SK-MEL-5 (cell line): Measurements from ENCODE around the gene PEPD. TPM values are rescaled to one million over a fixed set of nuclear protein-coding genes. Genes with fewer than 3 reads are reported as not detected.
A peak's percentile ranks its signal among the peaks of the same experiment; 100 is the strongest.

Source experiments
- DNase-seq: peaks from one replicate; pipeline ENCODE4 v3.0.0-alpha.2; 2016; ENCODE audit warnings: low read depth, low spot score
- in situ Hi-C: cut with HindIII; loops from 2 replicates; pipeline ENCODE4 v1.10.0; 2016; ENCODE audit warnings: low sequenced_read_pairs, high pct_unique_total_duplicates, low pct_unique_long_range_greater_than_20kb
- total RNA-seq: library from RNA; depleted of rRNA; stranded (reverse); fragments of >200 nt; shearing (Covaris generic); gene quantifications from 2 replicates; pipeline ENCODE4 v1.2.3, GENCODE V29; 2014

Gene PEPD
- total RNA-seq, 1 experiment from 2014 or later, result 162 TPM

GRCh38 chr19:33552191-33552927, 30.8 kb upstream of the PEPD start:
- no peak for DNase-seq
- in situ Hi-C loops, result no loop called here

GRCh38 chr19:33551676-33552075, 30.1 kb upstream of the PEPD start:
- in situ Hi-C loops, result no loop called here
- DNase-seq, result no peak

- no peak for DNase-seq
- in situ Hi-C loops, result no loop called here
Measured at GRCh38 chr19:33550768-33551167, 29.2 kb upstream of the PEPD start.

DNA sequence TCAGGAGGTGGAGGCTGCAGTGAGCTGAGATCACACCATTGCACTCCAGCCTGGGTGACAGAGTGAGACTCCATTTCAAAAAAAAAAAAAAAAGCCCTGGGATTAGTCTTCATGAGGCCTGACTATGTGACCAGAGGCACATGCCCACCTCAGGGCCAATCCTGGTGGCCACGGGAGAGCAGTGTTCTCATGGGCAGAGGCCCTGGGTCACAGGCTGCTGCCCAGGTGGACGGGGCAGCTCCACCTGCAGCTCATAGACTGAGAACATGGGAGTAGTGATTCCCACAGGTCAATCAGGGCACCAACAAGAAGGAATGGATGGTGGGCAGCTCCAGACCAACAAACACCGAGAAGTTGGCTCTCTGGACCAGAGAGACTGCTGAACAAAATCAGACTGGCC, 26.1 kb upstream of the PEPD start:
- in situ Hi-C loops, result no loop called here
- no peak for DNase-seq

- no peak for DNase-seq
- in situ Hi-C loops, result no loop called here
Measured at GRCh38 chr19:33546656-33547055, 25.1 kb upstream of the PEPD start.

GRCh38 chr19:33545217-33545981, 23.8 kb upstream of the PEPD start:
- in situ Hi-C loops, result no loop called here
- DNase-seq, result no peak

GRCh38 chr19:33535226-33535625, 13.6 kb upstream of the PEPD start:
- peak; percentile 53 for DNase-seq
- in situ Hi-C loops, result no loop called here

DNA sequence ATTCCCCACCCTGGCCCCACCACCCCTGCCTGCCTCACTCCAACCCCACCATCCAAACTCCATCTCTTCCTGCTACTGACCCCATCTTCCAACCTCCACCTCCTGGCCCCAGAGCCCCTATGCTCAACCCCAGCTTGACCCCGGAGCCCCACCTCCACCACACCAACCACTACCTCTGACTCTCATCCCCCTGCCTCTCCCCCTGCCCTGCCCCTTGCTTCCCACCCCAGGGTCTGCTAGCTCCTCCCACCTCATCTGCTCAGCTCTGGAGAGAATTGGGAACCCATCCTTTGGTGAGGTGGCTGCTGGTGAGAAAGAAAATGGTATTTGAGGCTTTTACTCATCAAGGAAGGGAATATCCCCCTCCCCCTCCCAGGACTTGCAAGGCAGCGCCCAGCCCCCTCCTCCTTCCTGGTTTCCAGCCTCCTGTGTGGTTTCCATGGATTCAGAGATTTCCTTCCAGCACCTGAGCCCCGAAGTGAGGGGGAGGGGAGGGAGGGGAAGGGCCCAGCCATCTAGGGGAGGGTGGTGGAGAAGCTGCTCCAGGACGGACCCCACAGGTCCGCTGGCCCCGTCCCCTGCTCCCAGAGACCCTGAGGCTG, 11.4 kb upstream of the PEPD start:
- no peak for DNase-seq
- in situ Hi-C loops, result no loop called here

DNA sequence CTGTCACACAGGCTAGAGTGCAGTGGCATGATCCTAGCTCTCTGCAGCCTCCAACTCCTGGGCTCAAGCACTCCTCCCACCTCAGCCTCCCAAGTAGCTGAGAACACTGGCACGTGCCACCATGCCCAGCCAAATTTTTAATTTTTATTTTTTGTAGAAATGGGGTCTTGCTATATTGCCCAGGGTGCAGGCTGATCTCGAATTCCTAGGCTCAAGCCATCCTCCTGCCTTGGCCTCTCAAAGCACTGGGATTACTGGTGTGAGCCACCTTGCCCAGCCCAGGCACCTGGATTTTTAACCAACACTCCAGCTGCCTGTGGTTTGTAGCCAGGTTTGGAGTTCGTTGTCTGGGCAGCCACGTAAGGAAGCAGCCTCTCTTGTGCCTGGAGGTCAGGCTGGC, 9.3 kb upstream of the PEPD start:
- in situ Hi-C loops, result no loop called here

GRCh38 chr19:33530296-33530695, 8.7 kb upstream of the PEPD start:
- DNase-seq, result no peak
- in situ Hi-C loops, result no loop called here

More for the DNA sequence above, 9.3 kb upstream of the PEPD start:
- DNase-seq, result no peak

- in situ Hi-C loops, result no loop called here
Measured at GRCh38 chr19:33529094-33529676, 7.6 kb upstream of the PEPD start.

DNA sequence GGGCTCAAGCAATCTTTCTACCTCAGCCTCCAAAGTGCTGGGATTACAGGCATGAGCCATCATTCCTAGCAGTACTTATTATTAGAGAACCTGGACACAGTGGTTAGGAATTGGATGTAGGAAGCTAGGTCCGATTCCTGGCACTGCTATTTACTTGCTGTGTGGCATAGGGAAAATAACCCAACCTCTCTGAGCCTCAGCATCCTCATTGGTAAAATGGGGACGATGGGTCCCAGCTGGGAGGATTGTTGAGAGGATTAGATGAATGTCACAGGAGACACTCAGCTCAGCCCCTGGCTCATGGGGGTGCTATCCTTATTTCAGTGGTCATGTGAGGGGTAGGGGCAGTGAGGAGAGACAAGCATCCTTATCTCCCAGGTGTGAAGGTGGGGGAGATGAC, 6.8 kb upstream of the PEPD start:
- no peak for DNase-seq
- in situ Hi-C loops, result no loop called here

More at GRCh38 chr19:33529094-33529676, 7.6 kb upstream of the PEPD start:
- no peak for DNase-seq

GRCh38 chr19:33527125-33527524, 5.5 kb upstream of the PEPD start:
- in situ Hi-C loops, result no loop called here
- DNase-seq, result no peak

DNA sequence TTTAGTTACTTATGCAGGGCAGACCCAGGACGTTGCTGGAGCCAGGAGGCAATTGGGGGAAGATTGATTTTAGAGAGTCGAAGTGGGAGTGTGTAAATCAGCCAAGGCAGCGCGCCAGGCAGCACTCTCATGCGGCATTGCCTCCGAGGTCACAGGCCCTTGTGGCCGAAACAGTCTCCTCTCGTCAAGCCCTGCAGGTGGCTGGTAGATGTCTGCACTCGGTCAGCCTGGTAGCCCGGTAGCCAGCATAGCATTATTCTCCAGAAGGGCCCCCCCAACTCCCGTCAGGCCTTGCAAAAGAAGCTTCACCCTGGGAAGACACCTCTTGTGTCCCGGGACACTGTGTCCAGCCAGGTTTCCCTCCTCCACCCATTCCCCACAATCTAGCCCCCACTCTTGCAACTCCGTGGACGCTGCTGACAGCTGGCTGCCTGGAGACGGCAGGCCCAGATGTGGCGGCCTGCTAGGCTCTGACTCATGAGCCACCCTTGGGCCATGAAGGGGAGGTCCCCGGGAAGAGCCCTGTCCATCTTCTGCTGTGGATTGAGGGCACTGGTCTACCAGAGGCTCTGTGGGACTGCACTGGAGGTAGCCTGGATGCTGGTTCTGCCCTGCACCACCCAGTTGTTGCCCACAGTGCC, 2.6 kb upstream of the PEPD start:
- DNase-seq, result no peak
- in situ Hi-C loops, result no loop called here

DNA sequence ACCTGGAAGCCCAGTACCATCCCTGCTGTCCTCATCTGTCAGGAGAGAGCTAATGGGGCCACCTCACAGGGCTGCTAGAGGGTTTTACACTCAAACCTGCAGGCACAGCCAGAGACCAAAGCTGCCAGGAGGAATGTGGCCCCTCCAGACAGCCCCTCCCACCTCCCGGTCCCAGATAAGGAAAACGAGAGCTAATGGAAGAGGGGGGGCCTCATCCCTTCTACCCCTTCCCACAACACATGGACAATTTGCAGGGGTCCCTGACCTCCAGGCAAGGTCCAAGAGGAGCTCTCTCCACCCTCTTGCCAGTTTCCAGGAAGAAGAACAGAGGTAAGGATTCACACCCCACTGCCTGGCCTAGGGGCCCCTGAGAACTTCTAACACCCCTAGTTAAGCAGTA, 1.6 kb upstream of the PEPD start:
- in situ Hi-C loops, result no loop called here
- DNase-seq, result no peak

- in situ Hi-C loops, result no loop called here
Measured at GRCh38 chr19:33522371-33522662, 726 bp upstream of the PEPD start.

GRCh38 chr19:33520844-33521479, 629 bp downstream of the PEPD start:
- in situ Hi-C loops, result no loop called here
- DNase-seq, result no peak

More at GRCh38 chr19:33522371-33522662, 726 bp upstream of the PEPD start:
- DNase-seq, result no peak
